GM23338 (cell line): Measurements from ENCODE around the gene TMEM131L. TPM values are rescaled to one million over a fixed set of nuclear protein-coding genes. Genes with fewer than 3 reads are reported as not detected.
A peak's percentile ranks its signal among the peaks of the same experiment; 100 is the strongest.

ENCODE experiments used
- ATAC-seq: fragments of 200-7000 bp; cut with Tn5 transposase; 3 replicates; pipeline ENCODE4 v1.9.1; 2020
- DNase-seq: peaks from one replicate; pipeline ENCODE4 v3.0.0-alpha.2; 2015; ENCODE audit warnings: low spot score
- H2AFZ ChIP-seq: fragments of 200-600 bp; sonication (generic); 2 replicates; pipeline ENCODE4 v1.8.0; 2016; ENCODE audit warnings: antibody characterized with exemption, mild to moderate bottlenecking, moderate library complexity
- H3F3A ChIP-seq: fragments of 200-600 bp; sonication (generic); replicated peaks from 2 replicates; pipeline ENCODE4 v1.8.0; 2017; ENCODE audit warnings: antibody characterized with exemption, mixed run types, low read depth
- H3K27ac ChIP-seq: fragments of 200-600 bp; sonication (generic); 2 replicates; pipeline ENCODE4 v1.6.1; 2016; ENCODE audit warnings: low read depth
- H3K27me3 ChIP-seq: fragments of 200-600 bp; sonication (generic); 2 replicates; pipeline ENCODE4 v1.8.0; 2016; ENCODE audit warnings: mild to moderate bottlenecking, mixed run types, moderate library complexity; ENCODE audit not compliant: insufficient read depth
- H3K36me3 ChIP-seq: fragments of 200-600 bp; sonication (generic); 2 replicates; pipeline ENCODE4 v1.8.0; 2016; ENCODE audit warnings: mild to moderate bottlenecking; ENCODE audit not compliant: insufficient read depth
- H3K4me1 ChIP-seq: fragments of 200-600 bp; sonication (generic); 2 replicates; pipeline ENCODE4 v1.8.0; 2016; ENCODE audit warnings: mild to moderate bottlenecking, moderate library complexity; ENCODE audit not compliant: insufficient read depth
- H3K4me2 ChIP-seq: fragments of 200-600 bp; sonication (generic); 2 replicates; pipeline ENCODE4 v1.7.1; 2017; ENCODE audit warnings: mixed run types
- H3K4me3 ChIP-seq: fragments of 200-600 bp; sonication (generic); 2 replicates; pipeline ENCODE4 v1.6.1; 2016; ENCODE audit warnings: mixed run types
- H3K79me2 ChIP-seq: fragments of 200-600 bp; sonication (generic); replicated peaks from 2 replicates; pipeline ENCODE4 v1.8.0; 2017; ENCODE audit warnings: mild to moderate bottlenecking; ENCODE audit not compliant: insufficient read depth
- H3K9me2 ChIP-seq: fragments of 200-600 bp; sonication (generic); 2 replicates; pipeline ENCODE4 v1.8.0; 2017; ENCODE audit not compliant: insufficient read depth
- H4K20me1 ChIP-seq: fragments of 200-600 bp; sonication (generic); replicated peaks from 2 replicates; pipeline ENCODE4 v1.8.0; 2017; ENCODE audit warnings: mild to moderate bottlenecking; ENCODE audit not compliant: insufficient read depth
- H3K27ac Mint-ChIP-seq: 2 replicates; pipeline ENCODE4 v1.8.0; 2020; ENCODE audit warnings: inconsistent platforms, mild to moderate bottlenecking, moderate library complexity, mixed read lengths
- H3K27me3 Mint-ChIP-seq: 3 replicates; pipeline ENCODE4 v1.8.0; 2022; ENCODE audit warnings: low read depth, mild to moderate bottlenecking, moderate library complexity, mixed read lengths, inconsistent platforms; ENCODE audit not compliant: insufficient read depth, poor library complexity
- H3K36me3 Mint-ChIP-seq: 3 replicates; pipeline ENCODE4 v1.8.0; 2021; ENCODE audit warnings: low read depth, mild to moderate bottlenecking, inconsistent platforms, moderate library complexity, mixed read lengths
- H3K4me1 Mint-ChIP-seq: 3 replicates; pipeline ENCODE4 v1.8.0; 2020; ENCODE audit warnings: mild to moderate bottlenecking, inconsistent platforms, mixed read lengths
- H3K4me3 Mint-ChIP-seq: 3 replicates; pipeline ENCODE4 v1.8.0; 2021; ENCODE audit warnings: moderate library complexity, mild to moderate bottlenecking, inconsistent platforms, mixed read lengths
- H3K9me3 Mint-ChIP-seq: 3 replicates; pipeline ENCODE4 v1.8.0; 2020; ENCODE audit warnings: moderate library complexity, mild to moderate bottlenecking, inconsistent platforms, mixed read lengths
- CREB1 ChIP-seq: fragments of 250-450 bp; sonication (Bioruptor Pico); IDR thresholded peaks from 2 replicates; pipeline ENCODE4 v1.5.0; 2020; ENCODE audit warnings: low read depth, mild to moderate bottlenecking, moderate library complexity
- EZH2 ChIP-seq: fragments of 200-600 bp; sonication (generic); IDR thresholded peaks from one replicate; pipeline ENCODE4 v1.8.0; 2017; ENCODE audit warnings: antibody characterized with exemption, mild to moderate bottlenecking, low read depth; ENCODE audit not compliant: unreplicated experiment
- EZH2phosphoT487 ChIP-seq: fragments of 200-600 bp; sonication (generic); IDR thresholded peaks from one replicate; pipeline ENCODE4 v1.8.1; 2018; ENCODE audit warnings: antibody characterized with exemption; ENCODE audit not compliant: unreplicated experiment
- JUNB ChIP-seq: IDR thresholded peaks from one replicate; pipeline ENCODE4 v1.6.1; 2016; ENCODE audit warnings: antibody characterized with exemption; ENCODE audit not compliant: unreplicated experiment
- NANOG ChIP-seq: IDR thresholded peaks from 2 replicates; pipeline ENCODE4 v1.6.1; 2016; ENCODE audit warnings: antibody characterized with exemption, borderline replicate concordance
- POLR2AphosphoS5 ChIP-seq: IDR thresholded peaks from 2 replicates; pipeline ENCODE4 v1.6.1; 2016; ENCODE audit warnings: antibody characterized with exemption, low read depth
- STAT1 ChIP-seq: IDR thresholded peaks from one replicate; pipeline ENCODE4 v1.6.1; 2016; ENCODE audit warnings: antibody characterized with exemption; ENCODE audit not compliant: unreplicated experiment
- ZNF114 ChIP-seq: fragments of 250-450 bp; sonication (Bioruptor Pico); IDR thresholded peaks from 2 replicates; pipeline ENCODE4 v1.5.0; 2020; ENCODE audit warnings: mild to moderate bottlenecking, moderate library complexity
- ZNF331 ChIP-seq: fragments of 250-450 bp; sonication (Bioruptor Pico); IDR thresholded peaks from 2 replicates; pipeline ENCODE4 v1.5.0; 2020; ENCODE audit warnings: low read depth, mild to moderate bottlenecking, moderate library complexity
- polyA plus RNA-seq: library from polyadenylated mRNA; unstranded; fragments of >200 nt; fragmentation: Nextera tagmentation; extraction: Ambion mirVana; gene quantifications from 2 replicates; pipeline ENCODE4 v1.2.1, GENCODE V29; 2016
- total RNA-seq: library from RNA; depleted of rRNA; stranded (reverse); fragments of >200 nt; shearing (Covaris generic); gene quantifications from 2 replicates; pipeline ENCODE4 v1.2.3, GENCODE V29; 2014
- TF ChIP-seq, protein P1 (sequence below): IDR thresholded peaks from 2 replicates; pipeline ENCODE4 v1.6.1; 2016; ENCODE audit warnings: antibody characterized with exemption
- TF ChIP-seq, protein P2 (sequence below): fragments of 250-450 bp; sonication (Bioruptor Pico); IDR thresholded peaks from 2 replicates; pipeline ENCODE4 v1.5.0; 2020; ENCODE audit warnings: mild to moderate bottlenecking, moderate library complexity
- TF ChIP-seq, protein P3 (sequence below), 2 experiments: fragments of 200-600 bp in 1 of 2; sonication (generic) in 1 of 2; conservative IDR thresholded peaks; 2 replicates each; pipeline versions ENCODE4 v1.5.1 to v1.6.1; 2016 to 2017; ENCODE audit warnings: antibody characterized with exemption in 2 of 2, low read depth in 2 of 2, mild to moderate bottlenecking in 2 of 2, moderate library complexity in 1 of 2
- TF ChIP-seq, protein P4 (sequence below): IDR thresholded peaks from one replicate; pipeline ENCODE4 v1.6.1; 2018; ENCODE audit warnings: antibody characterized with exemption; ENCODE audit not compliant: unreplicated experiment

TMEM131L gene
- total and polyA plus RNA-seq, 2 experiments from 2014 or later: 11.1 to 32.2 TPM

DNA sequence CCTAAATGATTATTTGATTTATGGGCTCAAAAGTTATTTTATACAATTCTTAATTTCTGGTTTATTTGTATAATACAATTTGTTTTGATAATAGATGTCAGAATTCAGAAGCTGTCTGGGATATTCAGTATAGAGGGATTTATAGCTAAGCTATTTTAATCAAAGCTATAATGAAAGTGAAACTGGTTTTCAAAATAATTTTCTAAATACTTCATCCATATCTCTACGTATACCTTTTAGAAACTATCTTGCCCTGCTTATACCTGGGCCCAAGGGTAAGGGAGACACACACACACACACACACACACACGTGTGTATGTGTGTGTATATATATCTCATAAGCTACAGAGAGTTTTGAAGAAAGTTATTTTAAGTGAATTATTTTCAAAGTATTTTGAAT, 2.9 kb downstream of the TMEM131L start:
- Histone ChIP-seq H3K27me3 (peaks cover 11% of the 10 kb centered on the region; the same call in 1 of the 2 replicates), H3F3A (no peaks in the 10 kb centered on the region), H4K20me1 (peaks cover 25% of the 10 kb centered on the region), H3K4me1 (peaks cover 31% of the 10 kb centered on the region), H3K79me2 (peaks cover 66% of the 10 kb centered on the region), H3K27ac (no peak overlapping the region), H3K4me2 (no peak overlapping the region; the same call in 1 of the 2 replicates), H2AFZ (no peak overlapping the region), H3K4me3 (peak overlapping the region; percentile 95; the same call in 1 of the 2 replicates), H3K36me3 (peaks cover 9% of the 10 kb centered on the region; the same call in 1 of the 2 replicates), H3K9me2 (no peaks in the 10 kb centered on the region)
- Mint-ChIP-seq H3K27ac (no peak overlapping the region), H3K27me3 (peaks cover 6% of the 10 kb centered on the region), H3K4me1 (peaks cover 28% of the 10 kb centered on the region), H3K36me3 (peaks cover 10% of the 10 kb centered on the region), H3K4me3 (no peak overlapping the region), H3K9me3 (no peaks in the 10 kb centered on the region)
- no peak for DNase-seq
- TF ChIP-seq, protein P1, sequence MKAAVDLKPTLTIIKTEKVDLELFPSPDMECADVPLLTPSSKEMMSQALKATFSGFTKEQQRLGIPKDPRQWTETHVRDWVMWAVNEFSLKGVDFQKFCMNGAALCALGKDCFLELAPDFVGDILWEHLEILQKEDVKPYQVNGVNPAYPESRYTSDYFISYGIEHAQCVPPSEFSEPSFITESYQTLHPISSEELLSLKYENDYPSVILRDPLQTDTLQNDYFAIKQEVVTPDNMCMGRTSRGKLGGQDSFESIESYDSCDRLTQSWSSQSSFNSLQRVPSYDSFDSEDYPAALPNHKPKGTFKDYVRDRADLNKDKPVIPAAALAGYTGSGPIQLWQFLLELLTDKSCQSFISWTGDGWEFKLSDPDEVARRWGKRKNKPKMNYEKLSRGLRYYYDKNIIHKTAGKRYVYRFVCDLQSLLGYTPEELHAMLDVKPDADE: no peak
- TF ChIP-seq POLR2AphosphoS5: no peak
- TF ChIP-seq, protein P2, sequence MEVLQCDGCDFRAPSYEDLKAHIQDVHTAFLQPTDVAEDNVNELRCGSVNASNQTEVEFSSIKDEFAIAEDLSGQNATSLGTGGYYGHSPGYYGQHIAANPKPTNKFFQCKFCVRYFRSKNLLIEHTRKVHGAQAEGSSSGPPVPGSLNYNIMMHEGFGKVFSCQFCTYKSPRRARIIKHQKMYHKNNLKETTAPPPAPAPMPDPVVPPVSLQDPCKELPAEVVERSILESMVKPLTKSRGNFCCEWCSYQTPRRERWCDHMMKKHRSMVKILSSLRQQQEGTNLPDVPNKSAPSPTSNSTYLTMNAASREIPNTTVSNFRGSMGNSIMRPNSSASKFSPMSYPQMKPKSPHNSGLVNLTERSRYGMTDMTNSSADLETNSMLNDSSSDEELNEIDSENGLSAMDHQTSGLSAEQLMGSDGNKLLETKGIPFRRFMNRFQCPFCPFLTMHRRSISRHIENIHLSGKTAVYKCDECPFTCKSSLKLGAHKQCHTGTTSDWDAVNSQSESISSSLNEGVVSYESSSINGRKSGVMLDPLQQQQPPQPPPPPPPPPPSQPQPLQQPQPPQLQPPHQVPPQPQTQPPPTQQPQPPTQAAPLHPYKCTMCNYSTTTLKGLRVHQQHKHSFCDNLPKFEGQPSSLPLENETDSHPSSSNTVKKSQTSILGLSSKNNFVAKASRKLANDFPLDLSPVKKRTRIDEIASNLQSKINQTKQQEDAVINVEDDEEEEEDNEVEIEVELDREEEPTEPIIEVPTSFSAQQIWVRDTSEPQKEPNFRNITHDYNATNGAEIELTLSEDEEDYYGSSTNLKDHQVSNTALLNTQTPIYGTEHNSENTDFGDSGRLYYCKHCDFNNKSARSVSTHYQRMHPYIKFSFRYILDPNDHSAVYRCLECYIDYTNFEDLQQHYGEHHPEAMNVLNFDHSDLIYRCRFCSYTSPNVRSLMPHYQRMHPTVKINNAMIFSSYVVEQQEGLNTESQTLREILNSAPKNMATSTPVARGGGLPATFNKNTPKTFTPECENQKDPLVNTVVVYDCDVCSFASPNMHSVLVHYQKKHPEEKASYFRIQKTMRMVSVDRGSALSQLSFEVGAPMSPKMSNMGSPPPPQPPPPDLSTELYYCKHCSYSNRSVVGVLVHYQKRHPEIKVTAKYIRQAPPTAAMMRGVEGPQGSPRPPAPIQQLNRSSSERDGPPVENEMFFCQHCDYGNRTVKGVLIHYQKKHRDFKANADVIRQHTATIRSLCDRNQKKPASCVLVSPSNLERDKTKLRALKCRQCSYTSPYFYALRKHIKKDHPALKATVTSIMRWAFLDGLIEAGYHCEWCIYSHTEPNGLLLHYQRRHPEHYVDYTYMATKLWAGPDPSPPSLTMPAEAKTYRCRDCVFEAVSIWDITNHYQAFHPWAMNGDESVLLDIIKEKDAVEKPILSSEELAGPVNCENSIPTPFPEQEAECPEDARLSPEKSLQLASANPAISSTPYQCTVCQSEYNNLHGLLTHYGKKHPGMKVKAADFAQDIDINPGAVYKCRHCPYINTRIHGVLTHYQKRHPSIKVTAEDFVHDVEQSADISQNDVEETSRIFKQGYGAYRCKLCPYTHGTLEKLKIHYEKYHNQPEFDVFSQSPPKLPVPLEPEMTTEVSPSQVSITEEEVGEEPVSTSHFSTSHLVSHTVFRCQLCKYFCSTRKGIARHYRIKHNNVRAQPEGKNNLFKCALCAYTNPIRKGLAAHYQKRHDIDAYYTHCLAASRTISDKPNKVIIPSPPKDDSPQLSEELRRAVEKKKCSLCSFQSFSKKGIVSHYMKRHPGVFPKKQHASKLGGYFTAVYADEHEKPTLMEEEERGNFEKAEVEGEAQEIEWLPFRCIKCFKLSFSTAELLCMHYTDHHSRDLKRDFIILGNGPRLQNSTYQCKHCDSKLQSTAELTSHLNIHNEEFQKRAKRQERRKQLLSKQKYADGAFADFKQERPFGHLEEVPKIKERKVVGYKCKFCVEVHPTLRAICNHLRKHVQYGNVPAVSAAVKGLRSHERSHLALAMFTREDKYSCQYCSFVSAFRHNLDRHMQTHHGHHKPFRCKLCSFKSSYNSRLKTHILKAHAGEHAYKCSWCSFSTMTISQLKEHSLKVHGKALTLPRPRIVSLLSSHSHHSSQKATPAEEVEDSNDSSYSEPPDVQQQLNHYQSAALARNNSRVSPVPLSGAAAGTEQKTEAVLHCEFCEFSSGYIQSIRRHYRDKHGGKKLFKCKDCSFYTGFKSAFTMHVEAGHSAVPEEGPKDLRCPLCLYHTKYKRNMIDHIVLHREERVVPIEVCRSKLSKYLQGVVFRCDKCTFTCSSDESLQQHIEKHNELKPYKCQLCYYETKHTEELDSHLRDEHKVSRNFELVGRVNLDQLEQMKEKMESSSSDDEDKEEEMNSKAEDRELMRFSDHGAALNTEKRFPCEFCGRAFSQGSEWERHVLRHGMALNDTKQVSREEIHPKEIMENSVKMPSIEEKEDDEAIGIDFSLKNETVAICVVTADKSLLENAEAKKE (CRISPR knock-in tag): no peak
- TF ChIP-seq, protein P3, sequence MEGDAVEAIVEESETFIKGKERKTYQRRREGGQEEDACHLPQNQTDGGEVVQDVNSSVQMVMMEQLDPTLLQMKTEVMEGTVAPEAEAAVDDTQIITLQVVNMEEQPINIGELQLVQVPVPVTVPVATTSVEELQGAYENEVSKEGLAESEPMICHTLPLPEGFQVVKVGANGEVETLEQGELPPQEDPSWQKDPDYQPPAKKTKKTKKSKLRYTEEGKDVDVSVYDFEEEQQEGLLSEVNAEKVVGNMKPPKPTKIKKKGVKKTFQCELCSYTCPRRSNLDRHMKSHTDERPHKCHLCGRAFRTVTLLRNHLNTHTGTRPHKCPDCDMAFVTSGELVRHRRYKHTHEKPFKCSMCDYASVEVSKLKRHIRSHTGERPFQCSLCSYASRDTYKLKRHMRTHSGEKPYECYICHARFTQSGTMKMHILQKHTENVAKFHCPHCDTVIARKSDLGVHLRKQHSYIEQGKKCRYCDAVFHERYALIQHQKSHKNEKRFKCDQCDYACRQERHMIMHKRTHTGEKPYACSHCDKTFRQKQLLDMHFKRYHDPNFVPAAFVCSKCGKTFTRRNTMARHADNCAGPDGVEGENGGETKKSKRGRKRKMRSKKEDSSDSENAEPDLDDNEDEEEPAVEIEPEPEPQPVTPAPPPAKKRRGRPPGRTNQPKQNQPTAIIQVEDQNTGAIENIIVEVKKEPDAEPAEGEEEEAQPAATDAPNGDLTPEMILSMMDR (conservative IDR thresholded peaks at IDR 0.05; ENCODE audit: low read depth in 2 of 2): no peak
- no peak for TF ChIP-seq ZNF114 (CRISPR knock-in tag)
- TF ChIP-seq EZH2: no peak
- TF ChIP-seq JUNB: no peak
- TF ChIP-seq, protein P4, sequence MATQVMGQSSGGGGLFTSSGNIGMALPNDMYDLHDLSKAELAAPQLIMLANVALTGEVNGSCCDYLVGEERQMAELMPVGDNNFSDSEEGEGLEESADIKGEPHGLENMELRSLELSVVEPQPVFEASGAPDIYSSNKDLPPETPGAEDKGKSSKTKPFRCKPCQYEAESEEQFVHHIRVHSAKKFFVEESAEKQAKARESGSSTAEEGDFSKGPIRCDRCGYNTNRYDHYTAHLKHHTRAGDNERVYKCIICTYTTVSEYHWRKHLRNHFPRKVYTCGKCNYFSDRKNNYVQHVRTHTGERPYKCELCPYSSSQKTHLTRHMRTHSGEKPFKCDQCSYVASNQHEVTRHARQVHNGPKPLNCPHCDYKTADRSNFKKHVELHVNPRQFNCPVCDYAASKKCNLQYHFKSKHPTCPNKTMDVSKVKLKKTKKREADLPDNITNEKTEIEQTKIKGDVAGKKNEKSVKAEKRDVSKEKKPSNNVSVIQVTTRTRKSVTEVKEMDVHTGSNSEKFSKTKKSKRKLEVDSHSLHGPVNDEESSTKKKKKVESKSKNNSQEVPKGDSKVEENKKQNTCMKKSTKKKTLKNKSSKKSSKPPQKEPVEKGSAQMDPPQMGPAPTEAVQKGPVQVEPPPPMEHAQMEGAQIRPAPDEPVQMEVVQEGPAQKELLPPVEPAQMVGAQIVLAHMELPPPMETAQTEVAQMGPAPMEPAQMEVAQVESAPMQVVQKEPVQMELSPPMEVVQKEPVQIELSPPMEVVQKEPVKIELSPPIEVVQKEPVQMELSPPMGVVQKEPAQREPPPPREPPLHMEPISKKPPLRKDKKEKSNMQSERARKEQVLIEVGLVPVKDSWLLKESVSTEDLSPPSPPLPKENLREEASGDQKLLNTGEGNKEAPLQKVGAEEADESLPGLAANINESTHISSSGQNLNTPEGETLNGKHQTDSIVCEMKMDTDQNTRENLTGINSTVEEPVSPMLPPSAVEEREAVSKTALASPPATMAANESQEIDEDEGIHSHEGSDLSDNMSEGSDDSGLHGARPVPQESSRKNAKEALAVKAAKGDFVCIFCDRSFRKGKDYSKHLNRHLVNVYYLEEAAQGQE: no peak
- TF ChIP-seq EZH2phosphoT487: no peak
- TF ChIP-seq CREB1 (CRISPR knock-in tag): no peak
- TF ChIP-seq ZNF331: no peak
- TF ChIP-seq STAT1: no peak
- no peak for TF ChIP-seq NANOG
- no peak for ATAC-seq
